Transverse colon (tissue), 4 donors: ENCODE measurements around the gene ZNF594.
"Not testable (repeated sequence)": the region's sequence is repeated elsewhere in the genome, so short reads cannot be mapped to it uniquely, and the experiment has no call there.

ENCODE experiments used
- EP300 ChIP-seq: sonication (generic); formaldehyde crosslinking; IDR thresholded peaks from one replicate; pipeline ENCODE4 v1.6.1; 2017; ENCODE audit warnings: antibody characterized with exemption, low read depth
- POLR2A ChIP-seq: fragments of 450-650 bp; IDR thresholded peaks from one replicate; pipeline ENCODE4 v1.6.1; 2016; ENCODE audit warnings: antibody characterized with exemption, mild to moderate bottlenecking, moderate library complexity
- POLR2AphosphoS5 ChIP-seq, 3 donors: sonication (generic); formaldehyde crosslinking; IDR thresholded peaks; one replicate each; pipeline ENCODE4 v1.6.1; 2016; ENCODE audit warnings: antibody characterized with exemption in 3 of 3
- TF ChIP-seq, protein P1 (sequence below), 5 experiments: fragments of 200-600 bp in 3 of 5; fragments of 450-650 bp in 2 of 5; sonication (generic) in 3 of 5; IDR thresholded peaks; 1 replicate in 2 of 5; 2 replicates in 3 of 5; pipeline ENCODE4 v1.5.1; 2016 to 2017; ENCODE audit warnings: antibody characterized with exemption in 5 of 5, inconsistent platforms in 3 of 5, mild to moderate bottlenecking in 2 of 5, moderate library complexity in 1 of 5

- TF ChIP-seq, protein P1, sequence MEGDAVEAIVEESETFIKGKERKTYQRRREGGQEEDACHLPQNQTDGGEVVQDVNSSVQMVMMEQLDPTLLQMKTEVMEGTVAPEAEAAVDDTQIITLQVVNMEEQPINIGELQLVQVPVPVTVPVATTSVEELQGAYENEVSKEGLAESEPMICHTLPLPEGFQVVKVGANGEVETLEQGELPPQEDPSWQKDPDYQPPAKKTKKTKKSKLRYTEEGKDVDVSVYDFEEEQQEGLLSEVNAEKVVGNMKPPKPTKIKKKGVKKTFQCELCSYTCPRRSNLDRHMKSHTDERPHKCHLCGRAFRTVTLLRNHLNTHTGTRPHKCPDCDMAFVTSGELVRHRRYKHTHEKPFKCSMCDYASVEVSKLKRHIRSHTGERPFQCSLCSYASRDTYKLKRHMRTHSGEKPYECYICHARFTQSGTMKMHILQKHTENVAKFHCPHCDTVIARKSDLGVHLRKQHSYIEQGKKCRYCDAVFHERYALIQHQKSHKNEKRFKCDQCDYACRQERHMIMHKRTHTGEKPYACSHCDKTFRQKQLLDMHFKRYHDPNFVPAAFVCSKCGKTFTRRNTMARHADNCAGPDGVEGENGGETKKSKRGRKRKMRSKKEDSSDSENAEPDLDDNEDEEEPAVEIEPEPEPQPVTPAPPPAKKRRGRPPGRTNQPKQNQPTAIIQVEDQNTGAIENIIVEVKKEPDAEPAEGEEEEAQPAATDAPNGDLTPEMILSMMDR (IDR thresholded peaks at IDR 0.05): not testable (repeated sequence)
- TF ChIP-seq POLR2A; POLR2AphosphoS5 (IDR thresholded peaks at IDR 0.05); EP300: not testable (repeated sequence)
Observed at GRCh38 chr17:5130261-5130660, 61.4 kb downstream of the ZNF594 start.
